IPS-18a (cell line): ENCODE measurements around the gene ZNF236.
A peak's percentile ranks its signal among the peaks of the same experiment; 100 is the strongest.
"Not testable (repeated sequence)": the region's sequence is repeated elsewhere in the genome, so short reads cannot be mapped to it uniquely, and the experiment has no call there.

Source experiments
- H3K27ac ChIP-seq: one replicate; pipeline ENCODE4 v1.5.1; 2013; ENCODE audit warnings: low read length
- H3K27me3 ChIP-seq: one replicate; pipeline ENCODE4 v1.6.1; 2013; ENCODE audit warnings: mild to moderate bottlenecking, low read length; ENCODE audit not compliant: control insufficient read depth, insufficient read depth
- H3K36me3 ChIP-seq: one replicate; pipeline ENCODE4 v1.6.1; 2013; ENCODE audit warnings: low read depth, low read length; ENCODE audit not compliant: control insufficient read depth
- H3K4me1 ChIP-seq: one replicate; pipeline ENCODE4 v1.6.1; 2013; ENCODE audit warnings: low read depth, low read length; ENCODE audit not compliant: control insufficient read depth
- H3K4me3 ChIP-seq: one replicate; pipeline ENCODE4 v1.5.1; 2013; ENCODE audit warnings: low read length
- H3K9ac ChIP-seq: one replicate; pipeline ENCODE4 v1.6.1; 2013; ENCODE audit warnings: mild to moderate bottlenecking, low read length, moderate library complexity
- H3K9me3 ChIP-seq: one replicate; pipeline ENCODE4 v1.6.1; 2013; ENCODE audit warnings: low read depth, low read length; ENCODE audit not compliant: control insufficient read depth

Gene ZNF236

DNA sequence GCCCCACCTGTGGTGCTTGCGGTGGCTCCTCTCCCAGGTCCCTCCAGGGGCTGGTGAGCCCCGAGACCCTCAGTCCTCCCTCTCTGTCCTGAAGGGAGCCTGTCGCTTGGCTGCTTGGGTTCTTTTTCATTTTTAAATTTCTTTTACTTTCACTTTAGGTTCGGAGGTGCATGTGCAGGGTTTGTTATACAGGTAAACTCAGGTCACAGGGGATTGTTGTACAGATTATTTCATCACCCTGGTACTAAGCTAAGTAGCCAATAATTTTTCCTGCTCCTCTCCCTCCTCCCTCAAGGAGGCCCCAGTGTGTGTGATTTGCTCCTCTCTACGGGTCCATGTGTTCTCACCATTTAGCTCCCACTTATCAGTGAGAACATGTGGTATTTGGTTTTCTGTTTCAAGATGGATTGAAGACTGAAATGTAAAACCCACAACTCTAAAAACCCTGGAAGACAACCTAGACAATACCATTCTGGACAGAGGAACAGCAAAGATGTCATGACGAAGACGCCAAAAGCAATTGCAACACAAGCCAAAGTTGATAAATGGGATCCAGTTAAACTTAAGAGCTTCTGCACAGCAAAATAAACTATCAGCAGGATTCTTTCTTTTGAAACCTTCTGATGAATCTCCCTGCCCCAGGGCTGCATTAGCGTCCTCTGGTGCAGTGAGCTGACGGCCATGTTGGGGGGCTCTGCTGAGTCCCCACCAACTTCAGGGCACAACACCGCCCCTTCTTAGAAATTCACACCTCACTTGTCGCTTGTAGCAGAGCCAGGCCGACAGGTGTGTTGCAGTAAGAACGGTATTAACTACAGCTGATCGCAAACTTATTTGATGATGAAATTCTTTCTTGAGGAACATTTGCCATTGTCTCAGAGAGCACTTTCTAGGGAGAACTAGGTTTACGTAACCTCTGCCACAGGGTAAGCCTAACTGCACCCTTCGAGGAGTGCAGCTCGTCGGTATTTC is 135.3 kb downstream of the ZNF236 start:
- Histone ChIP-seq H3K9me3 (no peaks in the 10 kb centered on the region), H3K27ac (no peak overlapping the region), H3K4me3 (no peak overlapping the region), H3K36me3 (peaks cover 16% of the 10 kb centered on the region), H3K4me1 (no peaks in the 10 kb centered on the region), H3K27me3 (no peaks in the 10 kb centered on the region), H3K9ac (no peak overlapping the region)

DNA sequence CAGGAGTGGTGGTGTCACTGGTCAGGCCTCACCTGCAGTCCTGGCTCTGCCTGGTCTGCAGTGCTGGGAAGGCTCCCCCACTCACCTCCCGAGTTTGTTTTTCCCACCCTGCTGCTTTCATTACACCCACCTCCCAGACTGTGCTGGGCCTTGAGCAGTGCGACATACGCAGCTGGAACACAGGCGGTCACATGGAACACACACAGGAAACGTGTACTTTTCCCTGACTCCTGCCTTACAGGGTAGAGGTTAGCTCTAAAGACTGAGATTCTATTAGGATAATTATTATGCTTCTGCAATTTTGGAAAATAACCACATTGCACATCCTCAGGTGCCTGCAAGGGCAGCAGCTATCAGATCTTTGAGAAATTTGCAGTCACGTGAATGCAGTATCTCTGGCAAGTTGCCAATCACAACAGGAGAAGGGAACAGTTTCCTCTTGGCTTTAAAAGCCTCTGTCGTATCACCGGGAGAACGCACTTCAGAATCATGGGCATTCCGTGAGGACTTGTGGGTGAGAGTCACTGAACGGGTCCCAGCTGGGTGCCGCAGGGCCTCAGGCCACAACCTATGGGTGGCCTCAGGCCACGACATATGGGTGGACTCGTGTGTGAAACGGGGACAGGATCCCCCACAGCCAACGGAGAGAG is 136.5 kb downstream of the ZNF236 start:
- peaks cover 16% of the 10 kb centered on the region for H3K36me3 ChIP-seq

GRCh38 chr18:76959605-76960004 is 137.2 kb downstream of the ZNF236 start:
- Histone ChIP-seq H3K27ac (no peak overlapping the region), H3K4me1 (no peaks in the 10 kb centered on the region), H3K9ac (no peak overlapping the region), H3K36me3 (peaks cover 16% of the 10 kb centered on the region), H3K27me3 (no peaks in the 10 kb centered on the region), H3K9me3 (no peaks in the 10 kb centered on the region), H3K4me3 (no peak overlapping the region)

More for the DNA sequence above, 136.5 kb downstream of the ZNF236 start:
- H3K4me3 ChIP-seq = no peak overlapping the region
- H3K27me3 ChIP-seq = no peaks in the 10 kb centered on the region
- no peak overlapping the region for H3K9ac ChIP-seq
- no peaks in the 10 kb centered on the region for H3K9me3 ChIP-seq
- no peak overlapping the region for H3K27ac ChIP-seq
- H3K4me1 ChIP-seq = no peaks in the 10 kb centered on the region

GRCh38 chr18:76960528-76961035 is 138.2 kb downstream of the ZNF236 start:
- Histone ChIP-seq H3K36me3 (peaks cover 16% of the 10 kb centered on the region), H3K27me3 (no peaks in the 10 kb centered on the region), H3K4me3 (no peak overlapping the region), H3K9ac (no peak overlapping the region), H3K4me1 (peaks cover 2% of the 10 kb centered on the region), H3K27ac (no peak overlapping the region), H3K9me3 (no peaks in the 10 kb centered on the region)

DNA sequence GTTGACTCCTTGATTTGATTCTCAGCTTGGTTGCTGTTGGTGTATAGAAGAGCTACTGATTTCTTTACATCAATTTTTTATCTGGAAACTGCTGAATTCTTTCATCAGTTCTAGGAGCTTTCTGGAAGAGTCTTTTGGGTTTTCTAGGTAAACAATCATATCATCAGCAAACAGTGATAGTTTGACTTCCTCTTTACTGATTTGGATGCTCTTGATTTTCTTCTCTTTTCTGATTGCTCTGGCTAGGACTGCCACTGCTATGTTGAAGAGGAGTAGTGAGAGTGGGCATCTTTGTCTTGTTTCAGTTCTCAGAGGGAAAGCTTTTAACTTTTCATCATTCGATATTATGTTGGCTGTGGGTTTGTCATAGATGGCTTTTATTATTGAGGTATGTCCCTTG is 140.5 kb downstream of the ZNF236 start:
- peaks cover 12% of the 10 kb centered on the region for H3K36me3 ChIP-seq

GRCh38 chr18:76963936-76964335 is 141.6 kb downstream of the ZNF236 start:
- no peak overlapping the region for H3K9ac ChIP-seq
- H3K36me3 ChIP-seq = peaks cover 5% of the 10 kb centered on the region
- no peak overlapping the region for H3K4me3 ChIP-seq
- peaks cover 24% of the 10 kb centered on the region for H3K4me1 ChIP-seq
- no peak overlapping the region for H3K27ac ChIP-seq
- H3K9me3 ChIP-seq = peaks cover 4% of the 10 kb centered on the region
- no peaks in the 10 kb centered on the region for H3K27me3 ChIP-seq

More for the DNA sequence above, 140.5 kb downstream of the ZNF236 start:
- Histone ChIP-seq H3K27me3 (no peaks in the 10 kb centered on the region), H3K27ac (no peak overlapping the region), H3K9me3 (peaks cover 4% of the 10 kb centered on the region), H3K9ac (no peak overlapping the region), H3K4me3 (no peak overlapping the region), H3K4me1 (peaks cover 14% of the 10 kb centered on the region)

DNA sequence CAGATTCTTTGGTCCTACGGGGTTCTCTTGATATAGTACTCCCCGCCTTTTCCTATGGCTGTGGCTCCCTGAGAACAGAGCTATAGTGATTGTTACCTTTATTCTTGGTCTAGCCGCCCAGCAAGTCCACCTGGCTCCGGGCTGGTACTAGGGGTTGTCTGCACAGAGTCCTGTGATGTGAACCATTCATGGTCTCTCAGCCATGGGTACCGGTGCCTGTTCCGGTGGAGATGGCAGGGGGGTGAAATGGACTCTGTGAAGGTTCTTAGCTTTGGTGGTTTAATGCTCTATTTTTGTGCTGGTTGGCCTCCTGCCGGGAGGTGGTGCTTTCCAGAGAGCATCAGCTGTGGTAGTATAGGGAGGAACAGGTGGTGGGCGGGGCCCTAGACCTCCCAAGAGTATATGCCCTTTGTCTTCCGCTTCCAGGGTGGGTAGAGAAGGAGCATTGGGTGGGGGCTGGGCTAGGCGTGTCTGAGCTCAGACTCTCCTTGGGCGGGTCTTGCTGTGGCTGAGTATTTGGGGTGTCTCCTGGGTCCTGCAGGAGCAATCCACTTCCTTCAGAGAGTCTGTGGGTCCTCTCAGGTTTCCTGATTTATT is 143.3 kb downstream of the ZNF236 start:
- not testable (repeated sequence) for H3K9me3 ChIP-seq, H3K9ac ChIP-seq, H3K27me3 ChIP-seq, H3K27ac ChIP-seq, H3K4me3 ChIP-seq, H3K36me3 ChIP-seq
- H3K4me1 ChIP-seq = peaks cover 31% of the 10 kb centered on the region

GRCh38 chr18:76967299-76967698 is 144.9 kb downstream of the ZNF236 start:
- H3K27me3 ChIP-seq, H3K9me3 ChIP-seq, H3K36me3 ChIP-seq: not testable (repeated sequence)
- H3K9ac ChIP-seq = peak overlapping the region; percentile 67
- peak overlapping the region; percentile 41 for H3K4me3 ChIP-seq
- peaks cover 35% of the 10 kb centered on the region for H3K4me1 ChIP-seq
- H3K27ac ChIP-seq = peak overlapping the region; percentile 94

DNA sequence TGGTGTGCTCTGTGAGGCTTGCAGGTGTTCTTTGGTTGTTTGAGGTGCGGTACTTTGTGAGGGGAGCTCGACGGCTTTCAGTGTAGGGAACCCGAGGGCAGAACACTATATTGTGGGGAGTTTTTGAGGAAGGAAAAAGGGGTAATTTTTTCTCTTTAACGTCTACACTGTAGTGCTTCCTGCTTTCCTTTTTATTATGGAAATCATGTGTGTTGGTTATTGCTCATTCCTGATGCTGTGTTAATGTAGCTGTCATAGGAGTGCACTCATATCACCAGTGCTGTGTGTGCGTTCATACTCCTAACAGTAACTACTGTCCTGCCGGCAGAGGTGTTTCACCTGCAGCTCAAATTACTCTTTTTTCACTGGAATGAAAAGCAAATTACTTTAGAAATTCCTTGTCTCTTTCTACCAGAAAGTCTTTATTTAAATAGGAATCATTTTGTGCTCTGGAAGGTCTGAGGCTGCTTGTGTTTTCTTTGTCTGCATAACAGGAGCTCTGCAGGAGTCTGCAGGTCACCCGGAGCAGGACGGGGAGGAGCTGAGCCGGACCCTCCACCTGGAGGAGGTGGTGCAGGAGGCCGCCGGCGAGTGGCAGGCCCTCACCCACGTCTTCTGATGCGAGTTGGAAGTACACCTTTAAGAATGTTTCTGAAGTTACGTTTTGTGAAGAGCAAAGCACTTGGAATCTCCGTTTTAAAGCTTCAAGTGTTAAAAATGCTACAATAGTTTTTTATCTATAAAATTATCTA is 145.5 kb downstream of the ZNF236 start:
- H3K36me3 ChIP-seq = no peaks in the 10 kb centered on the region
- H3K9ac ChIP-seq = peak overlapping the region; percentile 67
- no peaks in the 10 kb centered on the region for H3K27me3 ChIP-seq
- peaks cover 35% of the 10 kb centered on the region for H3K4me1 ChIP-seq
- peak overlapping the region; percentile 94 for H3K27ac ChIP-seq
- peaks cover 4% of the 10 kb centered on the region for H3K9me3 ChIP-seq
- H3K4me3 ChIP-seq = peak overlapping the region; percentile 41

DNA sequence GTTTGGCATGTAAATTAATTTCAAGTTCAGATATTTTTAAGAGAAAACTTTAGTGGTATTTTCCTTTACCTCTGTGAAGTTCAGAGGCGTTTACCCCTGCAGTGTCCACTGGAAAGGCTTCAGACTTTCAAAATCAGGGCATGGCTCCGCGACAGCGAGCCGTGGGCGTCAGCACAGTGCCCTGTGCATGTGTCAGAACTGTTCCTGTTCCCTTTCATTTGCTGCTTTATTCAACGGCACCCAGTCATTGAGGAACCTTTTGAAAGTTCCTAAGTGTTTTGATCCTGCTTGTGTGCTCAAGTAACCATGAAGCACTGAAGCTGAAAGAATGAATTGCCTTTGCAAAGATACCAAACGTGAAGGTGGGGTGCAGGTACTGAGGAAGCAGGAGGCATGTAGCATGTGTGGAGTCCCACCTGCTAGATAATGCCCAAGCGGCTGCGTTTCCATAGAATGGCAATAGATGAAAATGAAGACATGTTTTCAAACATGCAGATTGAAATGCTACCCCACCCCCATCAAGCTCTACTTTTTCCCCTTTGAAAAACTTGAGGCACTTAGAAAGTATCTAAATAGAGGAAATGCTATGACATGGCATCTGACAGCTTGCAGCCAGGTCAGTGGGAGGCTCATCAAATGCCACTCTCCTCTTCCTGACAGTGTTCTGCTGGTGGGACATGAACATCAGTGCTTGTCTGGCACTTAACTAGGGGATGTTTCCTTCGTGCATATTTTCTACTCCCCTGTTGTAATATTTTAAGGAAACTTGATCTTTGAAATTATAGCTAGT is 148.6 kb downstream of the ZNF236 start:
- Histone ChIP-seq H3K27me3 (no peaks in the 10 kb centered on the region), H3K4me1 (peaks cover 33% of the 10 kb centered on the region), H3K4me3 (no peak overlapping the region), H3K27ac (no peak overlapping the region), H3K9me3 (peaks cover 4% of the 10 kb centered on the region), H3K9ac (no peak overlapping the region), H3K36me3 (no peaks in the 10 kb centered on the region)
